K562 (cell line): ENCODE data around the gene PHKG1. TPM values are rescaled to one million over a fixed set of nuclear protein-coding genes. Genes with fewer than 3 reads are reported as not detected.
"Not testable (repeated sequence)": the region's sequence is repeated elsewhere in the genome, so short reads cannot be mapped to it uniquely, and the experiment has no call there.

ENCODE experiments used
- ATAC-seq: fragments of 200-7000 bp; cut with Tn5 transposase; 3 replicates; pipeline ENCODE4 v1.9.1; 2020; ENCODE audit warnings: moderate library complexity
- BruUV-seq: library from RNA; stranded (reverse); fragments of 400-500 nt; replicated peaks from 2 replicates; lab custom pipeline; 2021; lab: Mats Ljungman, UMichigan
- CTCF ChIA-PET: fragments of 300-600 bp; formaldehyde crosslinking; extraction: SDS; loops from one replicate; lab custom pipeline; 2021; ENCODE audit warnings: low intra/inter-chr PET ratio; lab: Yijun Ruan, JAX
- POLR2A ChIA-PET: fragments of 300-600, 350-650 bp; sonication (Branson Sonifier 250); formaldehyde crosslinking; extraction: SDS; loops from one replicate; lab custom pipeline; 2021; ENCODE audit warnings: antibody characterized with exemption, inconsistent platforms; lab: Yijun Ruan, JAX
- DNase-seq, 4 experiments: peaks; one replicate each; pipeline versions ENCODE4 v3.0.0 to v3.0.0-alpha.2; 2011 to 2018; ENCODE audit warnings: low spot score in 3 of 4, mixed read lengths in 3 of 4; ENCODE audit errors: extremely low read depth in 1 of 4
- FAIRE-seq: peaks from 2 replicates; lab custom pipeline; 2011; peaks lifted over from hg19 to GRCh38; lab: Jason Lieb, UNC
- H2AFZ ChIP-seq: 2 replicates; pipeline ENCODE4 v1.6.0; 2011; ENCODE audit warnings: low read depth, low read length, control low read depth, inconsistent platforms
- H3K27ac ChIP-seq: fragments of 200-600 bp; 3 replicates; pipeline ENCODE4 v1.8.0; 2011; ENCODE audit warnings: low read depth, mild to moderate bottlenecking, control low read depth, inconsistent platforms, low read length, moderate library complexity, mixed read lengths; ENCODE audit errors: extremely low read depth
- H3K27me3 ChIP-seq, 2 experiments: fragments of 300-600 bp in 1 of 2; 2 replicates in 1 of 2; 3 replicates in 1 of 2; pipeline versions ENCODE4 v1.6.0 to v1.8.0; 2011; ENCODE audit warnings: inconsistent platforms in 2 of 2, low read length in 2 of 2, mild to moderate bottlenecking in 1 of 2, mixed read lengths in 1 of 2, moderate library complexity in 1 of 2; ENCODE audit not compliant: control insufficient read depth in 2 of 2, insufficient read depth in 2 of 2
- H3K36me3 ChIP-seq: fragments of 300-600 bp; 3 replicates; pipeline ENCODE4 v1.8.0; 2011; ENCODE audit warnings: mild to moderate bottlenecking, low read length, inconsistent platforms; ENCODE audit not compliant: control insufficient read depth, insufficient read depth
- H3K4me1 ChIP-seq, 2 experiments: fragments of 200-600 bp in 1 of 2; replicated peaks in 1 of 2; 2 replicates in 1 of 2; 3 replicates in 1 of 2; pipeline versions ENCODE4 v1.5.1 to v1.8.0; 2011; ENCODE audit warnings: inconsistent platforms in 2 of 2, low read length in 2 of 2, mild to moderate bottlenecking in 1 of 2, mixed read lengths in 1 of 2, moderate library complexity in 1 of 2; ENCODE audit not compliant: control insufficient read depth in 2 of 2, insufficient read depth in 2 of 2
- H3K4me2 ChIP-seq: 2 replicates; pipeline ENCODE4 v1.6.1; 2011; ENCODE audit warnings: low read length, control low read depth, inconsistent platforms, mixed read lengths; ENCODE audit not compliant: insufficient read depth
- H3K4me3 ChIP-seq: fragments of 200-600 bp; sonication (generic), shearing (Covaris generic); 2 replicates; pipeline ENCODE4 v1.5.1; 2016; ENCODE audit warnings: control low read depth, inconsistent platforms
- H3K79me2 ChIP-seq: fragments of 200-600 bp; 3 replicates; pipeline ENCODE4 v1.8.0; 2011; ENCODE audit warnings: low read length, inconsistent platforms; ENCODE audit not compliant: control insufficient read depth, insufficient read depth
- H3K9ac ChIP-seq, 2 experiments: 2 replicates each; pipeline versions ENCODE4 v1.6.0 to v1.6.1; 2011; ENCODE audit warnings: low read depth in 2 of 2, low read length in 2 of 2, control low read depth in 1 of 2, inconsistent platforms in 1 of 2, mild to moderate bottlenecking in 1 of 2, mixed read lengths in 1 of 2; ENCODE audit not compliant: insufficient read depth in 1 of 2
- H3K9me1 ChIP-seq: one replicate; pipeline ENCODE4 v1.6.0; 2011; ENCODE audit warnings: inconsistent platforms, mild to moderate bottlenecking, low read length, moderate library complexity; ENCODE audit not compliant: control insufficient read depth, insufficient read depth
- H3K9me3 ChIP-seq: replicated peaks from 2 replicates; pipeline ENCODE4 v1.5.1; 2011; ENCODE audit warnings: low read depth, low read length, inconsistent platforms; ENCODE audit not compliant: control insufficient read depth, insufficient read depth
- H4K20me1 ChIP-seq: replicated peaks from 2 replicates; pipeline ENCODE4 v1.6.1; 2011; ENCODE audit warnings: low read length, inconsistent platforms, mixed read lengths; ENCODE audit not compliant: control insufficient read depth, insufficient read depth
- ARID3A ChIP-seq: IDR thresholded peaks from 2 replicates; pipeline ENCODE4 v1.6.1; 2012; ENCODE audit warnings: low read depth, low read length, improper control_type of control experiment, borderline replicate concordance
- ATF3 ChIP-seq, 2 experiments: fragments of 450-650 bp in 1 of 2; sonication (generic) in 1 of 2; formaldehyde crosslinking in 1 of 2; IDR thresholded peaks in 1 of 2; conservative IDR thresholded peaks in 1 of 2; 2 replicates each; pipeline versions ENCODE4 v1.6.1 to v1.8.1; 2016 to 2023; ENCODE audit warnings: mild to moderate bottlenecking in 2 of 2, moderate library complexity in 2 of 2, inconsistent platforms in 1 of 2, missing genetic modification reagents in 1 of 2
- BDP1 ChIP-seq: IDR thresholded peaks from 3 replicates; pipeline ENCODE4 v1.6.1; 2011; ENCODE audit not compliant: insufficient read length, insufficient read depth
- CHD4 ChIP-seq: fragments of 200-600 bp; sonication (generic); IDR thresholded peaks from 3 replicates; pipeline ENCODE4 v1.6.1; 2012; ENCODE audit warnings: low read depth, mild to moderate bottlenecking, mixed read lengths, low read length, inconsistent platforms; ENCODE audit not compliant: insufficient read depth, insufficient replicate concordance, poor library complexity, severe bottlenecking
- ELF1 ChIP-seq: fragments of 200-800 bp; sonication (Bioruptor generic); IDR thresholded peaks from 2 replicates; pipeline ENCODE4 v1.6.1; 2016; ENCODE audit warnings: missing genetic modification characterization, missing compliant biosample characterization
- ELF2 ChIP-seq: fragments of 250-450 bp; sonication (Bioruptor Pico); IDR thresholded peaks from 2 replicates; pipeline ENCODE4 v1.5.0; 2021; ENCODE audit warnings: mild to moderate bottlenecking
- ERF ChIP-seq: fragments of 450-650 bp; formaldehyde crosslinking; IDR thresholded peaks from 2 replicates; pipeline ENCODE4 v1.4.0; 2020; ENCODE audit warnings: mild to moderate bottlenecking, mixed read lengths
- NFE2L1 ChIP-seq: fragments of 450-650 bp; IDR thresholded peaks from 2 replicates; pipeline ENCODE4 v1.6.1; 2016; ENCODE audit warnings: missing genetic modification characterization, low read depth, mild to moderate bottlenecking, missing compliant biosample characterization, moderate library complexity, borderline replicate concordance
- PHF8 ChIP-seq: fragments of 200-600 bp; sonication (generic); IDR thresholded peaks from 2 replicates; pipeline ENCODE4 v1.6.1; 2012; ENCODE audit warnings: mixed run types, mild to moderate bottlenecking, inconsistent platforms, low read length, moderate library complexity, borderline replicate concordance
- RCOR1 ChIP-seq, 2 experiments: IDR thresholded peaks; 2 replicates each; pipeline ENCODE4 v1.6.1; 2012; ENCODE audit warnings: low read depth in 2 of 2, low read length in 2 of 2, borderline replicate concordance in 1 of 2, improper control_type of control experiment in 1 of 2
- SMAD3 ChIP-seq: fragments of 450-650 bp; formaldehyde crosslinking; conservative IDR thresholded peaks from 2 replicates; pipeline ENCODE4 v1.4.0; 2020; ENCODE audit warnings: mild to moderate bottlenecking
- ZFPM2 ChIP-seq: fragments of 250-450 bp; sonication (Bioruptor Pico); IDR thresholded peaks from 2 replicates; pipeline ENCODE4 v1.5.1; 2022; ENCODE audit warnings: mild to moderate bottlenecking
- WGBS: fragments of 100-300 bp; shearing (Covaris generic); methylation state at CpG from one replicate; pipeline ENCODE4 v1.1.6; 2016; ENCODE audit warnings: low coverage, mixed read lengths; ENCODE audit not compliant: insufficient coverage; ENCODE audit errors: missing lambda C conversion rate; 5-methylcytosine and 5-hydroxymethylcytosine counted together
- in situ Hi-C: fragments of 300-500 bp; cut with MboI; formaldehyde crosslinking; loops from 4 replicates; pipeline ENCODE4 v1.15.0; 2018; ENCODE audit warnings: inconsistent platforms, mixed read lengths
- intact Hi-C: fragments of 100-400 bp; cut with micrococcal nuclease; formaldehyde crosslinking; loops from 2 replicates; pipeline ENCODE4 v1.14.2; 2022
- polyA plus RNA-seq, 8 experiments: library from polyadenylated mRNA; depleted of rRNA in 4 of 8; stranded (reverse) in 5 of 8; unstranded in 3 of 8; fragments of >200 nt; fragmentation: Nextera tagmentation in 2 of 8; fragmentation: Illumina TruSeq in 1 of 8; extraction: Ambion mirVana in 2 of 8; extraction: Trizol in 1 of 8; gene quantifications; 2 replicates each; pipeline versions ENCODE4 v1.2.1 to v1.2.3, GENCODE V29; 2011 to 2014; ENCODE audit warnings: inconsistent platforms in 1 of 8, missing spikeins in 1 of 8
- total RNA-seq, 7 experiments: library from RNA; depleted of rRNA in 6 of 7; stranded (reverse); fragments of >200 nt in 6 of 7; fragmentation: Illumina TruSeq in 2 of 7; extraction: Trizol in 2 of 7; gene quantifications; 2 replicates each; pipeline versions ENCODE4 v1.2.1 to v1.2.3, GENCODE V29; 2011 to 2021; ENCODE audit warnings: low replicate concordance in 1 of 7

The PHKG1 gene
- total and polyA plus RNA-seq, 9 of the 15 experiments (the other 6 are each of a cell fraction or from before 2014, with no cell fraction given), result 0.10 to 0.83 (median 0.46) TPM

GRCh38 chr7:56045758-56046157 lies 47.0 kb downstream of the PHKG1 start:
- in situ Hi-C loops, CTCF ChIA-PET, H3K9ac ChIP-seq, H3K9me1 ChIP-seq, BruUV-seq, H3K27me3 ChIP-seq, H3K9me3 ChIP-seq, H3K27ac ChIP-seq, FAIRE-seq, H4K20me1 ChIP-seq, H2AFZ ChIP-seq, ATAC-seq, H3K4me2 ChIP-seq, H3K36me3 ChIP-seq, intact Hi-C loops, DNase-seq, H3K4me3 ChIP-seq: not testable (repeated sequence)
- 70% methylated on average over 2 of the region's 2 CpGs for WGBS
- POLR2A ChIA-PET, result interaction anchor here (0.6 to 1.5 kb wide), 2 partner anchors 17 to 283 kb away, joined by 3 read pairs; no protein-coding TSS in a partner anchor
- H3K79me2 ChIP-seq, result peaks cover 21% of the 10 kb centered on the region
- peaks cover 9 to 18% of the 10 kb centered on the region in 2 experiments; a peak in 3 of 5 replicates for H3K4me1 ChIP-seq

DNA sequence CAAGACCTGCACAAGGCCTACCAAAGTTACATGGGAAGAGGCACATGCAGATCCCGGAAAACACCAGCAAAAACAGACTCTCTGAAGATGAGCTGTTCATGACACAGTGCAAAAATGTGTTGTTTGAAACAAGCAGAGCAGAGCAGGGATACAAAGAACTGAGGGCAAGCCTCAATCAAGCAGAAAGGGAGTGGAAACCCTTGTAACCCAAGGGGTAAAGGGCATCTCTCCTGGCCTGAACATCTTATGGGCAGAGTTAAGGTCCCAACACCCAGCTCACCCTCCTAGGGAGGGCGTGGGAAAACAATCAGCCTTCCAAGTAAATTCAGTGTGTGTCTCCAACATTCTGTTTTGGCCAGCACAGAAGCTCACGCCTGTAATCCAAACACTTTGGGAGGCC lies 52.0 kb downstream of the PHKG1 start:
- no peak overlapping the region for H3K4me2 ChIP-seq

More for the DNA sequence above, 52.0 kb downstream of the PHKG1 start:
- POLR2A ChIA-PET, result interaction anchor here (1.6 kb wide), 1 partner anchor 11 kb away, joined by 6 read pairs; the partner anchor contains the start of genes CCT6A and PSPH
- in situ Hi-C loops, result no loop called here
- no peak for DNase-seq
- no peaks in the 10 kb centered on the region for H3K27me3 ChIP-seq
- H4K20me1 ChIP-seq, result no peaks in the 10 kb centered on the region
- no peaks in the 10 kb centered on the region for H3K9me1 ChIP-seq
- no peak for ATAC-seq
- H2AFZ ChIP-seq, result no peak overlapping the region
- H3K4me1 ChIP-seq, result no peaks in the 10 kb centered on the region; a peak in 1 of 5 replicates
- no peak for TF ChIP-seq CHD4
- TF ChIP-seq NFE2L1 (tag), result no peak
- TF ChIP-seq ZFPM2, result no peak
- TF ChIP-seq PHF8, result no peak
- TF ChIP-seq ERF (CRISPR knock-in tag), result no peak
- TF ChIP-seq ATF3 (IDR thresholded peaks at IDR 0.05), result no peak
- TF ChIP-seq ATF3 (CRISPR knock-in tag; conservative IDR thresholded peaks at IDR 0.05), result no peak
- no peak for TF ChIP-seq ARID3A
- TF ChIP-seq SMAD3 (CRISPR knock-in tag), result no peak
- TF ChIP-seq RCOR1 (IDR thresholded peaks at IDR 0.05; ENCODE audit: borderline replicate concordance in 1 of 2, low read depth in 2 of 2, low read length in 2 of 2), result no peak
- TF ChIP-seq ELF2 (CRISPR knock-in tag), result no peak
- TF ChIP-seq ELF1 (tag), result no peak
- TF ChIP-seq BDP1, result no peak
- TF ChIP-seq, all 486 proteins: peak for 0
- 82% methylated on average over 3 of the region's 3 CpGs for WGBS
- H3K27ac ChIP-seq, result no peak overlapping the region
- CTCF ChIA-PET, result no interaction called here
- peaks cover 11% of the 10 kb centered on the region; the same call in 1 of the 3 replicates for H3K36me3 ChIP-seq
- H3K4me3 ChIP-seq, result no peak overlapping the region
- H3K9me3 ChIP-seq, result no peaks in the 10 kb centered on the region
- H3K9ac ChIP-seq, result no peak overlapping the region
- FAIRE-seq, result no peak
- no TSS peak for BruUV-seq
- no peaks in the 10 kb centered on the region for H3K79me2 ChIP-seq
- intact Hi-C loops, result no loop called here
